Eye (tissue), 1 donor: ENCODE results near the gene XIRP1.
"Not testable (repeated sequence)": the region's sequence is repeated elsewhere in the genome, so short reads cannot be mapped to it uniquely, and the experiment has no call there.

ENCODE experiments used
- DNase-seq: peaks from one replicate; pipeline ENCODE4 v3.0.0-alpha.2; 2015

The XIRP1 gene

DNA sequence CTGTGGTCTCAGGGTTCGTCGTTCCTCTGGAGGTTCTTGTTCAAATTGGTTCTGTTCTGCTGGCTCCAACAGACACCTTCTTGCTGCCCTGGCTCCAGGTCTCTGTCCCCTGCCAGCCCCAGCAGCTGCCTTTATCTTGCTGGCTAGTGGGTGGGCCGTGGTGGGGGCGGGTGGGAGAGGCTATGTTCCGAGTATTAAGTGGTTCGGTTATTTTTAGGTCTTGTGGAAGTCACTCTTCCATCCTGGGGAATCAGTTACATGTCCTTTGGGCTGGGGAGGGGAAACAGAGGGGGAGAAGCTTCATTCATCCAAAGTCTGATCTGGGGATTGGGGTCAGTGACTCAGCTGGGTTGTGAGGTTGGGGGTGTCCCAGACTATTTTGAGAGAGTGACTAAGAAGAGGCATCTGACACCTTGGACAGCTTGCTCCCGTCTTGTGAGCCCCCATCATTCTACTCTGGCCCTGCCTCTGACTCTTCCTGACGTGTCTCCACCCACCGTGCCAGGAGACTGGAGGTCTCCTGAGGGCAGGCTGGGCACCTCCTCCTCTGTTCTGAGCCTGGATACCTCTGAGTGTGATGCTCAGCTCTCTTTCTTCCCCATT lies at the start of gene XIRP1:
Gene XIRP1 (minus strand): TSS at position 106 of the 603 bp plus-strand sequence. CDS start 3,150 bp downstream, outside the sequence.
- no peak for DNase-seq

DNA sequence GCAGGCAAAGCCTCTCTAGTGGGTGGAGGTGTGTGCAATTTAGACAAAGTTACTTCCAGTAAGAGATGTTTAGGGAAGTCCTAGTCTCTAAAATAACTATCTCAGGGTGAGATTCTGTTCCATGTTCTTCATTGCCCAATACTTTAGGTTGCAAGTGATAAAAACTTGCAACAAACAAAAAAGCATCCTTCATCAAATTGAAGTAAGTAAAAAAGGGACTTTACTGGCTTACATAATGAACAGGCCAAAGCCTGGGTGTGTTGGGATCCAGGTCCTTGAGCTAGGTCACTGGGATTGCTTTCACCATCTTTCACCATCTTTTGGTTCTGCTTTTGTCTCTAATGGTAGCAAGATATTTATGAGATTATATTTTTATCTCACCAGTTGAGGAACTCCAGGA lies 49.2 kb upstream of the XIRP1 start:
- DNase-seq: no peak

DNA sequence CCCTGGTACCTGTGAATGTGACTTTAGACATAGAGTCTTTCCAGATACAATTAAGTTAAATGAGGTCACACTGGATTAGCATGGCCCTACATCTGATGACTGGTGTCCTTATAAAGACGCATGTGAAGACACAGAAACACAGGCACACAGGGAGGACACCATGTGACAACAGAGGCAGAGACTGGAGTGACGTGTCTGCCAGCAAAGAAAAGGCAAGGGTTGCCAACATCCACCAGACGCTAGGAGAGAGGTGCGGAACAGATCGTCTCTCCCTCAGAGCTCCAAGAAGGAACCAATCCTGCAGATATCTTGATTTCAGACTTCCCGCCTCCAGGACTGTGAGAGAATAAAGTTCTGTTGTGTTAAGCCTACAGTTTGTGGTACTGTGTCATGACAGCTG lies 44.6 kb upstream of the XIRP1 start:
- DNase-seq: no peak

DNA sequence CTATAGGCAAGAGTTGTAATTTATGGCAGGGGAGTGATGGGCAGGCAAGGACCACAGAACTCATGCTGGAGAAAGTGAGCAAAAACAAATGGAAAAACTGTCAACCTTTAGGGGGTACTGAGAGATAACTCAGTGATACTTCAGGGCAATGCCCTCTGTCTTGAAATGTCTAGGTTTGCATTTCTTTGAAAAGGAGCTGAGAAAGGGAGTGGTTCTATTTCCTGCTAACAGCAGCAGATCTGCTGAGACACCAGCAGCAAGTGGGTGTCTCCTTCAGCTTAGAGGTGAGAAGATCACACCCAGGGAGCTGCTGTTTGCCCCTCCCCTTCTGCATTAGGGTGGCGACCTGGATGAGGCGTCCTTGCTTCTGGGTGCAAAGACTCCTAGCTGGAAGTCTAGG lies 42.3 kb upstream of the XIRP1 start:
- no peak for DNase-seq

DNA sequence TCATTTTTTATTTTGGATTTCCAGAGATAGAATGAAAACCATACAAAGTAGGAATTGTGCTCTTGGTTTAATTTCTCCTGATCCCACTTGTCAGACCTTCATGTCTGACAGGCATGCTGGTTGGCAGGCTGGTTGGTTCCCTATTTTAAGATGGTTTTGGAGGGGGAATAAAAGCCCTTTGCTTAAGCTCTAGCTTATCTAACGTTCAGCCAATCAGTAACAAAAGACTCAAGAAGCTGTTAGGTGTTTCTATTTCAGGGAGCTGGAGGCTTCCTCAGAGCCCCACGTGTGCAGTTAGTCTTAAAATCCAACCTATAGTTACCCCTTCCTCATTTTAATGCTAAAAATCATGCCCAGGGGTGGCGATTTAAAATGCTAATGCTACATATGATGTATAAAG lies 40.5 kb upstream of the XIRP1 start:
- DNase-seq: no peak

GRCh38 chr3:39230453-39230852 lies 38.1 kb upstream of the XIRP1 start:
- DNase-seq: no peak

DNA sequence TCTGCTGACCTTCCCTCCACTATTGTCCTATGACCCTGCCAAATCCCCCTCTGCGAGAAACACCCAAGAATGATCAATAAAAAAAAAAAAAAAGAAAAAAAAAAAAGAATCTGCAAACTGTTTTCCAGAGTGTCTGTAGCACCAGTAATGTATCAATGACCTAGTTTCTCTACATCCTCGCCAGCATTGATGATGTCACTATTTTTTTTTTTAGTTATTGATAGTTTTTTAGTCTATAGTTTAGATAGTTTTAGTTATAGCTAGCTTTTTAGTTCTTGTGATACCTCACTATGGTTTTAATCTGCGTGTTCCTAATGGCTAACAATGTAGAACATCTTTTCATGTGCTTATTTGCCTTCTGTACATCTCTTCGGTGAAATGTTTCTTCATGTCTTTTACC lies 36.1 kb upstream of the XIRP1 start:
- no peak for DNase-seq

DNA sequence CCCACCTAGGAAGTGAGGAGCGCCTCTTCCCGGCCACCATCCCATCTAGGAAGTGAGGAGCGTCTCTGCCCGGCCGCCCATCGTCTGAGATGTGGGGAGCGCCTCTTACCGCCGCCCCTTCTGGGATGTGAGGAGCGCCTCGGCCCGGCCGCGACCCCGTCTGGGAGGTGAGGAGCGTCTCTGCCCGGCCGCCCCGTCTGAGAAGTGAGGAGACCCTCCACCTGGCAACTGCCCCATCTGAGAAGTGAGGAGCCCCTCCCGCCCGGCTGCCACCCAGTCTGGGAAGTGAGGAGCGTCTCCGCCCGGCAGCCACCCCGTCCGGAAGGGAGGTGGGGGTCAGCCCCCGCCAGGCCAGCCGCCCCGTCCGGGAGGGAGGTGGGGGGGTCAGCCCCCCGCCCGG lies 35.2 kb upstream of the XIRP1 start:
- DNase-seq: not testable (repeated sequence)

DNA sequence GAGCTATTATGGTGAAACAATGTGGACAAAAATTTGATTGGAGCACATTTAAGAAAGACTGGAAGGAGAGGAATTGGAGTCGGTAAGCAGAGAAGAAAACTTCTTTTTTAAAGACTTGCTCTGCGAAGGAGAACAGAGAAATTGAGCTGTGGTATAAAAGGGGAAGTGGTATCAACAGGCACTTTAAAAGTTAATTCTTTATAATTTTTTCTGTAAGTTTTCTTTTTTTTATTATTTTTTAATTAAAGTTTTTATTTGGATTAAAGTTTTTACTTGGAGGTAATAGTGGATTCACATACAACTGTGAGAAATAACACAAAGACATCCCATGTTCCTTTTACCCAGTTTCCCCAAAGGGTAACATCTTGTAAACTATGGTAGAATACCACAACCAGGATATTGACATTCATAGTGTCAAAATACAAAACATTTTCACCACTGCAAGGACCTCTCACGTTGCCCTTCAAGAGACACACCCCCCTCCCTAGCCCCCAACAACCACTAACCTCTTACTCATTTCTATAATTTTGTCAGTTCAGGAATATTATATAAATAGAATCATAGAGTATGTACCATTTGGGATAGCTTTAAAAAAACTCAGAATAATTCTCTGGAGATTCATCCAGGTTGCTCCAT lies 33.8 kb upstream of the XIRP1 start:
- DNase-seq: no peak

- DNase-seq: no peak
These were observed 31.9 kb upstream of the XIRP1 start for GRCh38 chr3:39224288-39224687.

GRCh38 chr3:39222939-39223338 lies 30.5 kb upstream of the XIRP1 start:
- DNase-seq: no peak

- DNase-seq: no peak
These were observed 30.1 kb upstream of the XIRP1 start for GRCh38 chr3:39222462-39222861.

- no peak for DNase-seq
These were observed 28.7 kb upstream of the XIRP1 start for GRCh38 chr3:39221141-39221530.

DNA sequence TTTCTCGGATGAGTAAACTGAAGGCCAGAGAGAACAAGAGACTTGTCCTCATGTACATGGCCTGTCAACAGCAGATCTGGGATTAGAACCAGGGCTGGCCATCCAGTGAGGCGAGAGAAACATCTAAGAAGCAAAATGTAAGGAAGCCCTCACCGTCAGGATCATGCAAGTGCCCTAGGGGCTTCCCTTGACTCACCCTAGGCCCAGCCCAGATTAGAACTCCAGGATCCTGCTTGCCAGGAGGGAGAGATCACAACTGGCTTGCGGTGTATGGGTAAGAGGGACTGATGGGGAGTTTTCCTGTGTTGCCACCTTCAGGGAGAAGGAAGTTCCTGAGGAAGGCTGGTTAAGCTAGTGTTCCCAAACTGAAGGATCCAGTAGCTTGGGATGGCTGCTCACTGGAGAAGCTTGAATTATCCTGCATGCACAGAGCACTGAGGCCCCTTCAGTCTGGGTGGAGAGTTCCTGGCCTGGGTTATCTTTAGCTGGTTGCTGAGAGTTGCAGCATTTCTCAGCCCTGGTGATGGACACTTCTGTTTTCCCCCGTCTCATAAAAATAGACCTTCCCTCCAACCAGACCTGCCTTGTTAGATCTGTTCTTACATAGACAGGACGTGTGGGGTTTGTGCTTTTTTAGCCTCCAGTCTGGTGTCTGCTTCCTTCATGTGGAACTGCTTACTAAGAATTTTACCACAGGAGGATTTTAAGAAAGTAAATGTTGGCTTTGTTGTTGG lies 28.2 kb upstream of the XIRP1 start:
- no peak for DNase-seq

DNA sequence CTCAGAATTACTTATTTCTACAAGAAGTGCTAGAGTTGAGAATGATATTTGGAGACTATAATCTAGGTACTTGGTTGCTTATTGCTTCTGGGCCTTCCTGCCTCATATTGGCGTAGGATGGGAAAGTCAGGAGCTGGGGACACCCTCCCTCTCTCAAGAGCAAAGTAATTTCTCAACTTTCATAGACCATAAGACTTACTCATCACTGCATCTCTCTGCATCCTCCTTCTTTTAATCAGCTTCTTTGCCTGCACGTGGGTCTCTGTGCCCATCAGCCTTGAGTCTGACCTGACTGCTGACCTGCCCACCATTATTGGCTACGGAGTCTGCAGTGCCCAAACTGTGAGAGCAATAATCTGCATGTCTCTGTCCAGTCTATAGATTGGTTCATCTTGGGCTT lies 27.3 kb upstream of the XIRP1 start:
- no peak for DNase-seq

GRCh38 chr3:39216176-39216790 lies 23.9 kb upstream of the XIRP1 start:
- DNase-seq: no peak

GRCh38 chr3:39213613-39214012 lies 21.2 kb upstream of the XIRP1 start:
- DNase-seq: no peak

GRCh38 chr3:39212665-39213064 lies 20.3 kb upstream of the XIRP1 start:
- DNase-seq: no peak

- no peak for DNase-seq
These were observed 19.1 kb upstream of the XIRP1 start for GRCh38 chr3:39211332-39212130.

GRCh38 chr3:39210078-39210477 lies 17.7 kb upstream of the XIRP1 start:
- no peak for DNase-seq

- no peak for DNase-seq
These were observed 17.1 kb upstream of the XIRP1 start for GRCh38 chr3:39209329-39209970.

DNA sequence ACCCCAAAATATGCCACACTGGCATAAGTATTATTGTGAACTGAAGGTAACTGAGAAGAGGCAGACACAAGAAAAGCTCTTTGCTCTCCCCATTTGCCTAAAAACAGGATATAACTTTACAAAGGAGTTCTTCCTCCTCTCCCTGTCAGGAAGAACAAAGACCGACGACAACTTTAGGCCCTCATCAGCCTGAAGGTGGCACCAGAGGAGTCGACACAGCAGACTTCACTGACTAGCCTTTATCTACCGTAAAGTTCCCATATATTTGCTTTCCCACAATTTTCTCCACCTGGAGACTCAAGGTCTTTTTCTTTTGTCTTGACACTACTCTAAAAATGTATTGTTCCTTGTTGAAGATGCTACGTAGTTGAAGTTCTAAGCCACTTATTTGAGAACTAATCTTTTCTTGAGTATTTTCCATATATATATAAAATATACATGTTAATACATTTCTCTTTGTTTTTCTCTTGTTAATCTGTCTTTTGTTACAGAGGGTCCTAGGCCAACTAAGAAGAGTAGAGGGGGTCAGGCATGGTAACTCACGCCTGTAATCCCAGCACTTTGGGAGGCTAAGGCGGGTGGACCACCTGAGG lies 16.2 kb upstream of the XIRP1 start:
- DNase-seq: peak; percentile 37
